B cell (primary cell): ENCODE data around the gene ARRB1. TPM values are rescaled to one million over a fixed set of nuclear protein-coding genes. Genes with fewer than 3 reads are reported as not detected.

Source experiments
- ATAC-seq: fragments of 200-7000 bp; cut with Tn5 transposase; one replicate; pipeline ENCODE4 v1.10.0; 2021; ENCODE audit warnings: low read depth, mild to moderate bottlenecking, moderate number of reproducible peaks, moderate library complexity
- CTCF ChIA-PET: fragments of 350-600 bp; sonication (Branson Sonifier 250); formaldehyde crosslinking; loops from one replicate; lab custom pipeline; 2021; ENCODE audit warnings: antibody characterized with exemption, inconsistent platforms; lab: Charles Lee
- POLR2A ChIA-PET: fragments of 350-600 bp; sonication (Branson Sonifier 250); formaldehyde crosslinking; loops from one replicate; lab custom pipeline; 2021; ENCODE audit warnings: antibody characterized with exemption; lab: Charles Lee
- DNase-seq: peaks from one replicate; pipeline ENCODE4 v3.0.0; 2013
- H2AFZ ChIP-seq: 2 replicates; pipeline ENCODE4 v1.6.1; 2012; ENCODE audit warnings: mild to moderate bottlenecking, low read depth, low read length; ENCODE audit not compliant: insufficient read depth, poor library complexity, severe bottlenecking
- H3K27ac ChIP-seq, 2 donors: 1 replicate in 1 of 2; 2 replicates in 1 of 2; pipeline ENCODE4 v1.5.1; 2012 to 2013; ENCODE audit warnings: low read length in 2 of 2, mild to moderate bottlenecking in 2 of 2, moderate library complexity in 1 of 2
- H3K27me3 ChIP-seq, 4 experiments: fragments of 200-600 bp in 1 of 4; sonication (generic) in 1 of 4; replicated peaks in 1 of 4; 1 replicate in 2 of 4; 2 replicates in 2 of 4; pipeline versions ENCODE4 v1.6.1 to v1.7.0; 2013 to 2016; ENCODE audit warnings: low read length in 3 of 4, mild to moderate bottlenecking in 2 of 4, mixed read lengths in 1 of 4, moderate library complexity in 1 of 4; ENCODE audit not compliant: insufficient read depth in 4 of 4, control insufficient read depth in 3 of 4; ENCODE audit errors: control extremely low read depth in 1 of 4
- H3K36me3 ChIP-seq, 2 experiments: replicated peaks in 1 of 2; 1 replicate in 1 of 2; 2 replicates in 1 of 2; pipeline versions ENCODE4 v1.6.1 to v1.7.1; 2013; ENCODE audit warnings: low read length in 1 of 2; ENCODE audit not compliant: insufficient read depth in 2 of 2, control insufficient read depth in 1 of 2; ENCODE audit errors: control extremely low read depth in 1 of 2, extremely low read depth in 1 of 2
- H3K4me1 ChIP-seq, 2 donors: fragments of 200-600 bp in 1 of 2; sonication (generic) in 1 of 2; 1 replicate in 1 of 2; 2 replicates in 1 of 2; pipeline versions ENCODE4 v1.5.1 to v1.6.1; 2013 to 2017; ENCODE audit warnings: low read length in 2 of 2; ENCODE audit not compliant: control insufficient read depth in 2 of 2, insufficient read depth in 2 of 2
- H3K4me2 ChIP-seq: replicated peaks from 2 replicates; pipeline ENCODE3; 2012; ENCODE audit warnings: mild to moderate bottlenecking, low read depth, low read length; ENCODE audit not compliant: poor library complexity, severe bottlenecking
- H3K4me3 ChIP-seq, 5 experiments: fragments of 200-600 bp in 1 of 5; sonication (generic) in 1 of 5; 1 replicate in 3 of 5; 2 replicates in 2 of 5; pipeline versions ENCODE4 v1.5.1 to v1.7.0; 2011 to 2016; ENCODE audit warnings: low read length in 4 of 5, mild to moderate bottlenecking in 4 of 5, low read depth in 2 of 5, control low read depth in 1 of 5, moderate library complexity in 1 of 5; ENCODE audit not compliant: insufficient read depth in 1 of 5; ENCODE audit errors: control extremely low read depth in 1 of 5, extremely low read depth in 1 of 5
- H3K79me2 ChIP-seq: fragments of 200-600 bp; sonication (generic); one replicate; pipeline ENCODE4 v1.6.0; 2016; ENCODE audit warnings: low read length; ENCODE audit not compliant: control insufficient read depth, insufficient read depth
- H3K9ac ChIP-seq: fragments of 200-600 bp; sonication (generic); 2 replicates; pipeline ENCODE4 v1.6.1; 2017; ENCODE audit warnings: mild to moderate bottlenecking, low read length, moderate library complexity
- H3K9me3 ChIP-seq, 3 donors: one replicate each; pipeline versions ENCODE4 v1.6.1 to v1.7.1; 2013; ENCODE audit warnings: low read length in 2 of 3; ENCODE audit not compliant: control insufficient read depth in 2 of 3, insufficient read depth in 1 of 3; ENCODE audit errors: control extremely low read depth in 1 of 3
- H4K20me1 ChIP-seq: 2 replicates; pipeline ENCODE4 v1.6.0; 2012; ENCODE audit warnings: mild to moderate bottlenecking, low read length; ENCODE audit not compliant: insufficient read depth, control insufficient read depth, poor library complexity, severe bottlenecking
- H3K27ac Mint-ChIP-seq: one replicate; pipeline ENCODE4 v1.8.0; 2021; ENCODE audit warnings: mixed read lengths
- H3K27me3 Mint-ChIP-seq: one replicate; pipeline ENCODE4 v1.8.0; 2021; ENCODE audit warnings: mixed read lengths
- H3K4me1 Mint-ChIP-seq: one replicate; pipeline ENCODE4 v1.8.0; 2021; ENCODE audit warnings: mixed read lengths
- H3K4me3 Mint-ChIP-seq: one replicate; pipeline ENCODE4 v1.8.0; 2021; ENCODE audit warnings: mixed read lengths
- H3K9me3 Mint-ChIP-seq: one replicate; pipeline ENCODE4 v1.8.0; 2022; ENCODE audit warnings: mixed read lengths; ENCODE audit not compliant: insufficient read depth
- EZH2 ChIP-seq: IDR thresholded peaks from 2 replicates; pipeline ENCODE4 v1.6.1; 2012; ENCODE audit warnings: borderline replicate concordance, low read depth, mild to moderate bottlenecking, moderate library complexity, low read length; ENCODE audit not compliant: insufficient read depth, poor library complexity, severe bottlenecking
- WGBS: methylation state at CpG from one replicate; pipeline ENCODE4 v1.1.5; 2013; ENCODE audit warnings: missing lambda C conversion rate; ENCODE audit not compliant: insufficient coverage; 5-methylcytosine and 5-hydroxymethylcytosine counted together
- intact Hi-C: fragments of 100-400 bp; cut with micrococcal nuclease; formaldehyde crosslinking; loops from one replicate; pipeline ENCODE4 v1.10.0; 2022
- polyA plus RNA-seq: library from polyadenylated mRNA; depleted of rRNA; stranded (reverse); fragments of >200 nt; gene quantifications from 2 replicates; pipeline ENCODE4 v1.2.3, GENCODE V29; 2012
- total RNA-seq, 2 donors: library from RNA; stranded (reverse); fragments of 120-200 nt in 1 of 2; gene quantifications; 1 replicate in 1 of 2; 2 replicates in 1 of 2; pipeline versions ENCODE4 v1.2.3 to v1.2.4, GENCODE V29; 2013 to 2022
- TF ChIP-seq, protein P1 (sequence below): fragments of 200-600 bp; IDR thresholded peaks from one replicate; pipeline ENCODE4 v1.8.0; 2022; ENCODE audit warnings: antibody characterized with exemption, mild to moderate bottlenecking

Gene ARRB1
- total and polyA plus RNA-seq, 2 donors (not counting 1 experiment from before 2014, with no cell fraction given): 1.0 to 1.9 TPM

GRCh38 chr11:75254326-75254725, 97.1 kb downstream of the ARRB1 start:
- TF ChIP-seq EZH2: no peak
- TF ChIP-seq, protein P1, sequence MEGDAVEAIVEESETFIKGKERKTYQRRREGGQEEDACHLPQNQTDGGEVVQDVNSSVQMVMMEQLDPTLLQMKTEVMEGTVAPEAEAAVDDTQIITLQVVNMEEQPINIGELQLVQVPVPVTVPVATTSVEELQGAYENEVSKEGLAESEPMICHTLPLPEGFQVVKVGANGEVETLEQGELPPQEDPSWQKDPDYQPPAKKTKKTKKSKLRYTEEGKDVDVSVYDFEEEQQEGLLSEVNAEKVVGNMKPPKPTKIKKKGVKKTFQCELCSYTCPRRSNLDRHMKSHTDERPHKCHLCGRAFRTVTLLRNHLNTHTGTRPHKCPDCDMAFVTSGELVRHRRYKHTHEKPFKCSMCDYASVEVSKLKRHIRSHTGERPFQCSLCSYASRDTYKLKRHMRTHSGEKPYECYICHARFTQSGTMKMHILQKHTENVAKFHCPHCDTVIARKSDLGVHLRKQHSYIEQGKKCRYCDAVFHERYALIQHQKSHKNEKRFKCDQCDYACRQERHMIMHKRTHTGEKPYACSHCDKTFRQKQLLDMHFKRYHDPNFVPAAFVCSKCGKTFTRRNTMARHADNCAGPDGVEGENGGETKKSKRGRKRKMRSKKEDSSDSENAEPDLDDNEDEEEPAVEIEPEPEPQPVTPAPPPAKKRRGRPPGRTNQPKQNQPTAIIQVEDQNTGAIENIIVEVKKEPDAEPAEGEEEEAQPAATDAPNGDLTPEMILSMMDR: no peak
- H3K4me1 Mint-ChIP-seq: no peaks in the 10 kb centered on the region

GRCh38 chr11:75249704-75250103, 101.8 kb downstream of the ARRB1 start:
- ChIA-PET POLR2A (no interaction called here), CTCF (interaction anchor here (0.6 to 10.1 kb wide), 12 partner anchors 12 to 1810 kb away, joined by 3 to 284 read pairs (median 4); no protein-coding TSS in a partner anchor)
- Mint-ChIP-seq H3K9me3 (no peaks in the 10 kb centered on the region), H3K27me3 (peaks cover 24% of the 10 kb centered on the region), H3K27ac (no peak overlapping the region), H3K4me3 (no peak overlapping the region), H3K4me1 (peaks cover 1% of the 10 kb centered on the region)
- no peak overlapping the region for H3K4me2 ChIP-seq
- no peak overlapping the region for H3K9ac ChIP-seq
- TF ChIP-seq EZH2: no peak
- TF ChIP-seq, protein P1: no peak
- H3K36me3 ChIP-seq: no peaks in the 10 kb centered on the region
- H3K4me3 ChIP-seq: no peak overlapping the region
- no peaks in the 10 kb centered on the region for H3K79me2 ChIP-seq
- ATAC-seq (no peak), DNase-seq (no peak)
- WGBS: 66% methylated on average over 3 of the region's 3 CpGs
- peaks cover 0 to 3% (median 0%) of the 10 kb centered on the region in 3 donors for H3K9me3 ChIP-seq
- no peak overlapping the region for H3K27ac ChIP-seq
- no peaks in the 10 kb centered on the region for H3K4me1 ChIP-seq
- peaks cover 0 to 7% (median 1%) of the 10 kb centered on the region in 4 experiments for H3K27me3 ChIP-seq
- no peak overlapping the region for H2AFZ ChIP-seq
- intact Hi-C loops: no loop called here
- H4K20me1 ChIP-seq: no peaks in the 10 kb centered on the region

More at GRCh38 chr11:75254326-75254725, 97.1 kb downstream of the ARRB1 start:
- peaks cover 25% of the 10 kb centered on the region for H3K27me3 Mint-ChIP-seq
- Histone ChIP-seq H2AFZ (no peak overlapping the region), H3K9me3 (peaks cover 0 to 3% (median 0%) of the 10 kb centered on the region in 3 donors), H3K79me2 (no peaks in the 10 kb centered on the region), H3K36me3 (no peaks in the 10 kb centered on the region), H3K9ac (no peak overlapping the region), H3K4me1 (no peaks in the 10 kb centered on the region), H4K20me1 (no peaks in the 10 kb centered on the region), H3K27me3 (peaks cover 0 to 10% (median 0%) of the 10 kb centered on the region in 4 experiments), H3K4me2 (no peak overlapping the region), H3K4me3 (no peak overlapping the region), H3K27ac (no peak overlapping the region)
- POLR2A ChIA-PET: no interaction called here
- no peaks in the 10 kb centered on the region for H3K9me3 Mint-ChIP-seq
- no peak overlapping the region for H3K27ac Mint-ChIP-seq
- intact Hi-C loops: no loop called here
- DNase-seq (no peak), ATAC-seq (no peak)
- CTCF ChIA-PET: interaction anchor here (1.5 to 2.6 kb wide), 2 partner anchors 9 to 114 kb away, joined by 5 to 8 read pairs; no protein-coding TSS in a partner anchor
- no peak overlapping the region for H3K4me3 Mint-ChIP-seq
